Activated naive CD4-positive, alpha-beta T cell treated with anti-CD3 and anti-CD28 coated beads, Interleukin-2, amount 50 U/mL, for 24 hours (primary cell): ENCODE results near the gene TRAF3.
A peak's percentile ranks its signal among the peaks of the same experiment; 100 is the strongest.

Source experiments
- H3K27ac Mint-ChIP-seq: one replicate; pipeline ENCODE4 v1.8.0; 2021; ENCODE audit warnings: mild to moderate bottlenecking, mixed read lengths
- H3K27me3 Mint-ChIP-seq: one replicate; pipeline ENCODE4 v1.8.0; 2021; ENCODE audit warnings: mixed read lengths
- H3K36me3 Mint-ChIP-seq: one replicate; pipeline ENCODE4 v1.8.0; 2021; ENCODE audit warnings: mixed read lengths
- H3K4me1 Mint-ChIP-seq: one replicate; pipeline ENCODE4 v1.8.0; 2021; ENCODE audit warnings: mixed read lengths
- H3K4me3 Mint-ChIP-seq: one replicate; pipeline ENCODE4 v1.8.0; 2021; ENCODE audit warnings: mild to moderate bottlenecking, mixed read lengths
- H3K9me3 Mint-ChIP-seq: one replicate; pipeline ENCODE4 v1.8.0; 2021; ENCODE audit warnings: mixed read lengths

The TRAF3 gene

GRCh38 chr14:102776761-102777710 is at the start of gene TRAF3:
Gene TRAF3 (plus strand): TSS chr14:102777449. CDS start chr14:102870202, 92,753 bp downstream.
- Mint-ChIP-seq H3K9me3 (no peaks in the 10 kb centered on the region), H3K27me3 (no peaks in the 10 kb centered on the region), H3K4me1 (peaks cover 50% of the 10 kb centered on the region), H3K4me3 (peak within 1 kb of the TSS; percentile 96), H3K36me3 (peaks cover 18% of the 10 kb centered on the region), H3K27ac (peak within 1 kb of the TSS; percentile 98)

GRCh38 chr14:102728501-102728900 is 48.7 kb upstream of the TRAF3 start:
- H3K4me3 Mint-ChIP-seq, result no peak overlapping the region
- H3K4me1 Mint-ChIP-seq, result no peaks in the 10 kb centered on the region
- H3K27me3 Mint-ChIP-seq, result no peaks in the 10 kb centered on the region
- H3K9me3 Mint-ChIP-seq, result no peaks in the 10 kb centered on the region
- peaks cover 7% of the 10 kb centered on the region for H3K36me3 Mint-ChIP-seq
- H3K27ac Mint-ChIP-seq, result no peak overlapping the region

GRCh38 chr14:102729268-102729667 is 48.0 kb upstream of the TRAF3 start:
- Mint-ChIP-seq H3K27ac (no peak overlapping the region), H3K4me1 (no peaks in the 10 kb centered on the region), H3K36me3 (peaks cover 7% of the 10 kb centered on the region), H3K27me3 (no peaks in the 10 kb centered on the region), H3K4me3 (no peak overlapping the region), H3K9me3 (no peaks in the 10 kb centered on the region)

- H3K9me3 Mint-ChIP-seq, result no peaks in the 10 kb centered on the region
- H3K27me3 Mint-ChIP-seq, result no peaks in the 10 kb centered on the region
- H3K27ac Mint-ChIP-seq, result no peak overlapping the region
- H3K4me3 Mint-ChIP-seq, result no peak overlapping the region
- H3K4me1 Mint-ChIP-seq, result no peaks in the 10 kb centered on the region
- peaks cover 7% of the 10 kb centered on the region for H3K36me3 Mint-ChIP-seq
Measured at GRCh38 chr14:102729825-102730224, 47.4 kb upstream of the TRAF3 start.

- H3K27ac Mint-ChIP-seq, result no peak overlapping the region
- no peak overlapping the region for H3K4me3 Mint-ChIP-seq
- peaks cover 7% of the 10 kb centered on the region for H3K36me3 Mint-ChIP-seq
- no peaks in the 10 kb centered on the region for H3K4me1 Mint-ChIP-seq
- no peaks in the 10 kb centered on the region for H3K9me3 Mint-ChIP-seq
- no peaks in the 10 kb centered on the region for H3K27me3 Mint-ChIP-seq
Measured at GRCh38 chr14:102731101-102731870, 46.0 kb upstream of the TRAF3 start.

GRCh38 chr14:102731871-102732800 is 45.1 kb upstream of the TRAF3 start:
- no peaks in the 10 kb centered on the region for H3K4me1 Mint-ChIP-seq
- H3K4me3 Mint-ChIP-seq, result no peak overlapping the region
- peaks cover 3% of the 10 kb centered on the region for H3K36me3 Mint-ChIP-seq
- H3K27me3 Mint-ChIP-seq, result no peaks in the 10 kb centered on the region
- no peak overlapping the region for H3K27ac Mint-ChIP-seq
- H3K9me3 Mint-ChIP-seq, result no peaks in the 10 kb centered on the region

GRCh38 chr14:102732924-102733323 is 44.3 kb upstream of the TRAF3 start:
- peaks cover 2% of the 10 kb centered on the region for H3K36me3 Mint-ChIP-seq
- H3K27ac Mint-ChIP-seq, result peak overlapping the region; percentile 30
- H3K9me3 Mint-ChIP-seq, result no peaks in the 10 kb centered on the region

GRCh38 chr14:102733326-102733725 is 43.9 kb upstream of the TRAF3 start:
- Mint-ChIP-seq H3K27ac (peak overlapping the region; percentile 30), H3K4me3 (no peak overlapping the region), H3K27me3 (no peaks in the 10 kb centered on the region), H3K9me3 (no peaks in the 10 kb centered on the region), H3K36me3 (peaks cover 1% of the 10 kb centered on the region), H3K4me1 (no peaks in the 10 kb centered on the region)

More at GRCh38 chr14:102732924-102733323, 44.3 kb upstream of the TRAF3 start:
- no peaks in the 10 kb centered on the region for H3K4me1 Mint-ChIP-seq
- no peak overlapping the region for H3K4me3 Mint-ChIP-seq
- H3K27me3 Mint-ChIP-seq, result no peaks in the 10 kb centered on the region

- no peaks in the 10 kb centered on the region for H3K4me1 Mint-ChIP-seq
- H3K27me3 Mint-ChIP-seq, result no peaks in the 10 kb centered on the region
- peaks cover 1% of the 10 kb centered on the region for H3K36me3 Mint-ChIP-seq
- H3K27ac Mint-ChIP-seq, result no peak overlapping the region
- no peak overlapping the region for H3K4me3 Mint-ChIP-seq
- H3K9me3 Mint-ChIP-seq, result no peaks in the 10 kb centered on the region
Measured at GRCh38 chr14:102734436-102734835, 42.8 kb upstream of the TRAF3 start.

- no peak overlapping the region for H3K4me3 Mint-ChIP-seq
- H3K9me3 Mint-ChIP-seq, result no peaks in the 10 kb centered on the region
- H3K27ac Mint-ChIP-seq, result no peak overlapping the region
- no peaks in the 10 kb centered on the region for H3K27me3 Mint-ChIP-seq
- H3K36me3 Mint-ChIP-seq, result peaks cover 1% of the 10 kb centered on the region
- H3K4me1 Mint-ChIP-seq, result no peaks in the 10 kb centered on the region
Measured at GRCh38 chr14:102736956-102737355, 40.3 kb upstream of the TRAF3 start.

GRCh38 chr14:102737402-102738372 is 39.6 kb upstream of the TRAF3 start:
- Mint-ChIP-seq H3K9me3 (no peaks in the 10 kb centered on the region), H3K27ac (peak overlapping the region; percentile 14), H3K36me3 (peaks cover 1% of the 10 kb centered on the region), H3K27me3 (no peaks in the 10 kb centered on the region), H3K4me1 (no peaks in the 10 kb centered on the region), H3K4me3 (no peak overlapping the region)

GRCh38 chr14:102738373-102739189 is 38.7 kb upstream of the TRAF3 start:
- Mint-ChIP-seq H3K9me3 (no peaks in the 10 kb centered on the region), H3K36me3 (peaks cover 6% of the 10 kb centered on the region), H3K27ac (no peak overlapping the region), H3K27me3 (no peaks in the 10 kb centered on the region), H3K4me1 (no peaks in the 10 kb centered on the region), H3K4me3 (no peak overlapping the region)

- Mint-ChIP-seq H3K27me3 (no peaks in the 10 kb centered on the region), H3K9me3 (no peaks in the 10 kb centered on the region), H3K27ac (no peak overlapping the region), H3K4me1 (no peaks in the 10 kb centered on the region), H3K36me3 (peaks cover 6% of the 10 kb centered on the region), H3K4me3 (no peak overlapping the region)
Measured at GRCh38 chr14:102739190-102739469, 38.1 kb upstream of the TRAF3 start.
